Measurements from ENCODE around the gene TRIM36.

DNA sequence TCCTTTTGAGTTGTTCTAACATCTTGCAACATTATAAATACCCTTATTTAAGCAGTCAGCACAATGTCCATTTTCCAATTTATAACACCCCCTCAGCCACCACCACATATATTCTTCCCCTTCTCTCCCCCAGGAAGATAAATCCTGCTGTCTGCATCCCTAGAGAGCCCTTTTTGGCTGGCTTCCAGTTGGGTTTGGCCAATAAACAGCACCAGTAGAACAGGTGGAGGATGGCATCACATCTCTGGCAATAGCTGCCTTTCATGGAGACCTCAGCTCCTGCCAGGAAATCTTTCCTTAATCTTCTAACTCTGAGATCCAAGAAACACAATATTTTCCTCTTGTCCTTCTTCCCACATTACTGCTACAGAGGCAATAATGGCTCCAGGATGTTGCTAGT lies 53.7 kb downstream of the TRIM36 start:
- TF ChIP-seq POLR2AphosphoS5 (IDR thresholded peaks at IDR 0.05; ENCODE audit: low read depth, low read length) (no peak), TAF1 (IDR thresholded peaks at IDR 0.05; ENCODE audit: borderline replicate concordance, insufficient read depth, low read length) (no peak), SIN3A (IDR thresholded peaks at IDR 0.05; ENCODE audit: borderline replicate concordance, insufficient read depth, low read length) (no peak)
